Measurements from ENCODE around the gene UVSSA. TPM values are rescaled to one million over a fixed set of nuclear protein-coding genes. Genes with fewer than 3 reads are reported as not detected.
"Not testable (repeated sequence)": the region's sequence is repeated elsewhere in the genome, so short reads cannot be mapped to it uniquely, and the experiment has no call there.

UVSSA gene
- polyA plus RNA-seq, 4 donors = 4.9 to 23.8 (median 13.5) TPM

DNA sequence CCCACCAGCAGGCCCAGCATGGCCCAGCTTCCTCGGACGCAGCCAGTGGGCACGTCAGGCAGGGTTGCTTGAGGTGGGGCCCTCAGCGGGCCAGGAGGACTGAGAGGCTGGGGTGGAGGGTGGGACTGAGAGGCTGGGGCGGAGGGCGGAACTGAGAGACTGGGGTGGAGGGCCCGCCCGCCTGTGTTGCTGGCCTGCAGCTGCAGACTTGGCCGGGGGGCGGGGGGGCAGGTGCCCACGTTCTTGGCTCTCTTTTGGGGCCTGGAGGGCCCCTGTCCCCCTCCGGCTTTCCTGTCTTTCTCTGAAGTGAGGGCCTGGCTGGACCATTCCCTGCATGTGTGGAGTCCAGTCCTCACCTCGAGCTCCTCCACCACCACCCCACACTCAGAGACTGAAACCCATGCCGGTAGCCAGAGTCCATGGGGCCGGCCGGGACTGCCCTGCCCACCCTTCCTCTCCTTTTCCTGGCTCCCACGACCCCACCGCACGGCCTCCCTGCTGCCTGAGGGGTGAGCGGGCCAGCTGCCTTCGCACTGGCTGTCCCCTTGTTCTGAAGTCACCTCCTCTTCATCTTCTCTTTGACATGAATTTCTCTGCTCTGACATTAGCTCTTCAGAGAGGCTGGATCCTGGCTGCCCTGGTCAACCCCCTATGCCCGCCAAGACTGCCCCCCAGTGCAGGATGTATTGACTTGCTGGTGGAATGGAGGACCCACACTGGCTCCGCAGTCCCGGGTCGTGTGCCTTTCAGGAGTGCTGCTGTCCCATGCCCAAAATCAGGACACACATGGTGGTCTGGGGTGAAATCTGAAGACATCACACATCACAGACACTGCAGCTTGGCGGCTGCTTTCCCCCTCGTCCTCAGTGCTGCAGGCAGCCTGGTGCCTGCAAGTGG, 69.3 kb downstream of the UVSSA start:
- no peak for DNase-seq (ENCODE audit: low read depth in 4 of 4, low spot score in 2 of 4)

DNA sequence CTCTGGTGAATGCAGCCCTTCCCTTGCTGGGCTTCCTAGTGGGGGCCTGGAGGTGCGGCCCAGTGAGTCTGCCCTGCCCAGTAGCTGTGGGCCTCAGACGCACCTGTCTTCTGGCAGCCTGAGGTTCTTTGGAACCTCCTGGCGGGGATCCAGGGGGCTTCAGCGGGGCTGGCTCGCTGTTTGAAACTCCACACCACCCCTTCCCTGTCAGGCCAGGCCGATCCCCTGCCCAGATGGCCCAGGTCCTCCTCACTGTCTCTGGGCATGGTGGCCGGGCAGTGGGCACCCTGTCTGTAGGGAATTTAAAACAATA, 69.9 kb downstream of the UVSSA start:
- no peak for DNase-seq (ENCODE audit: low read depth in 4 of 4, low spot score in 2 of 4)

DNA sequence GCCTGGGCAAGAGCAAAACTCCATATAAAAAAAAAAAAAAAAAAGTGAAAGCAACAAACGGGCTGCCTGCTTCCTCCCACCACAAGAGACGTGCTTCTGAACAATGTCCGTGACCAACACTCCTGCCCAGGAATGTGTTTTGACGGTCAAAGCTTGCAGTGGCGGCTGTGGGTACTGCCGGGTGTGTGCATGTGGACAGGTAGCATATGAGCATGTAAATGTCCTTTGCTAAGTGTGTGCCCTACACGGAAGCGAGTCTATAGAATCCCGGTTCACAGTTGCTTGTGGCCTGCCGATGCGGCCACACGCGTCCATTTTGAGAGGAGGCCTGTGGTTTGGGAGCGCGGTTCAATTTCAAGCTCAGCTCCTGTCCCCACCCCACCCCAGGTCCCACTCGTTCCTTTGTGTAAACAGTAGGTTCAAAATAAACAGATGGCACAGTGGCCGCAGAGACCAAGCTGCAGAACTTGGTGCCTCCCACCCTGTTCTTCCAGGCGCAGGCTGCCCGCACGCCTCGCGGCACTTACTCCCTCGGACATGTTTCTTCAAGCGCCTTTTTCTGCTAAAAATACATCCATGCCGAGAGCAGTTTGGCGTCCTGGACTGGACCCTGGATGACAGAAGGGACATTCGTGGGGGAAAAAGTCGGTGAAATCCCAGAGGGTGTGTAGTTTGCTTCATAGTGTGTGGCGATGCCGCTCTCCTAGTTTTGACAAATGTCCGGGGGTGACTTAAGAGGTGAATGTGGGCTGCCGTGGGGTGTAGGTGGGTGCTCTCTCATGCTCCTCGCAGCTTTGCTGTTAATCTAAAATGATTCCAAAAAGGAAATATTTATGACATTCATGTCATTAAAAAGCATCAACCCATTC, 70.7 kb downstream of the UVSSA start:
- no peak for DNase-seq (ENCODE audit: low read depth in 4 of 4, low spot score in 2 of 4)

DNA sequence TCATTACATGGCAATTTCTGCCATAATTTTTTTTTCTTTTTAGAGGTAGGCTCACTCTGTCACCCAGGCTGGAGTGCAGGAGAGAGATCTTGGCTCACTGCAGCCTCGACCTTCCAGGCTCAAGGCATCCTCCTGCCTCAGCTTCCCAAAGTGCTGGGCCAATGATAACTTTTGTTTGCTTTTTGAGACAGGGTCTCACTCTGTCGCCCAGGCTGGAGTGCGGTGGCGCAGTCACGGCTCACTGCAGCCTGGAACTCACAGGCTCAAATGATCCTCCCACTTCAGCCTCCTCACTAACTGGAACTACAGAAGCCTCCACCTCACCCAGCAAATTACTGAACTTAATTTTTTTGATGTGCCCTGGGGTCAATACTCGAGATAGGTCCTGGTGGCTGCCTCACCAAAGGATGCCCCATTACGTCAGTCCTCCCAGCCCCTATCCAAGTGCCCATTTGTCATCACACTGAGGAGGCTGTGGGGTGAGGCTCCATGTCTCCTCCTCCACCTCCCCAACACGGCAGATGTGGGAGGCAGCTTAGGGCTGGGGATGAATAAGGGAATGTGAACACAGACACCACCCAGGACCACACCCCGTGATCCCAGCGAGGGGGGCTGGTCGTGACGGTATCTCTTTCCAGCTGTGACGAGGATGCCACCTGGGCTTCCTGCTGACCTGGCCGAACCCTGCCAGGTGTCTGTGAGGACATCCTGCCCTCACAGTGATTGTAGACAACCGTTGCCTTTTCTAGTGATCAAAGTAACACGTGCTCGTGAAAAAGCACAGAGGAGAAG, 71.7 kb downstream of the UVSSA start:
- DNase-seq (ENCODE audit: low read depth in 4 of 4, low spot score in 2 of 4) = no peak

DNA sequence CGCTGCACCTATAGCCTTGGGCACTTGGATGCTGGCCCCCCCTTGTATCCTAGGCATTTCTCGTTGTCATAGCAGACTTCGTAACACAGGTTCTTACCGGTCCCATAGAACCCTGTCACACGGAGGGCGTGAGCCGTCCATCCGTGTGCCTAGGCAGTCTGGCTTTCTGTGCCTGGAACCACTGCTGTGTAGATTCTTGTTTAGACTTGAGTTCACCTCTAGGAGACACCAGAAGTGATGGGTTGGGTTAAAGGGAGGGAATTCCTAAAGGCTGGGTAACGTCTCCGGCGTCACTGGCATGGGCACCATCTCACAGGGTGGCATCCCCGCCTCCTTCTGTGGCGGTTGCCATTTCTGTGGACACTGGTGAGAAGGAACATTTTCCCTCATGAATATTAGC, 72.7 kb downstream of the UVSSA start:
- DNase-seq (ENCODE audit: low read depth in 4 of 4, low spot score in 2 of 4) = no peak

DNA sequence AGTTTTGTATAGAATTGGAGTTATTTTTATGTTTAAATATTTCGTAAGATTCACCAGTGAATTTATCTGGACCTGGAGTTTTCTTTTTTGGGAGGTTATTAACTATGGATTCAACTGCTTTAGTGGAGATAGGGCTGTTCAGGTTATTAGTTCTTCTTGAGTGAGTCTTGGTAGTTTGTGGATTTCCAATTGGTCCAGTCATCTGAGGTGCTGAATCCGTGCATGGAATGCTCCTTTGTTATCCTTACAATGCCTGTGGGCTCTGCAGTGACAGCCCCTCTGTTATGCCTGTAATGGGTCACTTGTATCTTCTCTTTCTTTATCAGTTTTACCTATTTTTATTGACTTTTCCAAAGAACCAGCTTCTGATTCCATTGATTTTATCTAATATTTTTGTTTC, 74.6 kb downstream of the UVSSA start:
- DNase-seq (ENCODE audit: low read depth in 4 of 4, low spot score in 2 of 4) = no peak

DNA sequence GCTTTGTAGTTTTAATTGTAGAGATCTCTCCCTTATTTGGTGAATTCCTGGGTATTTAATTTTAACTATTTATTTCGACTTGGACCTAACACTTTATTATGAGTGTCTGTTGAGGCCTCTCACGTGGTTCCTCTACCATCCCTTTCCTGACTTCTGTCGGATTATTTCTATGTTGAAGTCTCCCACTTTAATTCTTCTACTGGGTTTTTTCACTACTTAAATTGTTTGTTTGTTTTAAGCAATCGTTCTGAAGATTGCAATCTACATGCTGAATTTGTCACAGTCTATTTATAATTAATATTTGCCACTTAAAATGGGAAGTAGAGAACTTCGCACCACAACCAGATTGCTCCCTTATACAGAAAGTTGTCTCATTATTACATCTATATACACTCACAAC, 80.0 kb downstream of the UVSSA start:
- no peak for DNase-seq (ENCODE audit: low read depth in 4 of 4, low spot score in 2 of 4)

DNA sequence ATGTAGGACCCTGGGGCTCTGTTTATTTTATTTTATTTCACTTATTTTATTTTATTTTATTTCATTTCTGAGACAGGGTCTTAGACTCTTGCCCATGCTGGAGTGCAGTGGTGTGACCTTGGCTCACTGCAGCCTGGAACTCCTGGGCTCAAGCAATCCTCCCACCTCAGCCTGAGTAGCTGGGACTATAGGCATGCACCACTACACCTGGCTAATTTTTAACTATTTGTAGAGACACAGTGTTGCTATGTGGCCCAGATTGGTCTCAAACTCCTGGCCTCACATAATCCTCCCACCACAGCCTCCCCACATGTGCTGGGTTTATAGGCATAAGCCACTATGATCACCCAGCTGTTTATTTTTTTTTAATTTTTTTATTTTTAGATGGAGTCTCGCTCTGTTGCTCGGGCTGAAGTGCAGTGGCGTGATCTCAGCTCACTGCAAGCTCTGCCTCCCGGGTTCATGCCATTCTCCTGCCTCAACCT, 96.7 kb downstream of the UVSSA start:
- DNase-seq (ENCODE audit: low read depth in 4 of 4, low spot score in 2 of 4) = not testable (repeated sequence)

Other genes starting within 250 kb of the UVSSA start
- gene RNF212, start 233.6 kb upstream of the UVSSA start, polyA plus RNA-seq (ENCODE audit: insufficient read length in 4 of 4) = 10 to 100 TPM; 13.2 to 23.5 (median 17.0) TPM
- 10 to 100 TPM; 10.3 to 15.1 (median 13.7) TPM for gene SPON2, start 174.6 kb upstream of the UVSSA start, polyA plus RNA-seq (ENCODE audit: insufficient read length in 4 of 4)
- gene CTBP1, start 98.1 kb upstream of the UVSSA start, polyA plus RNA-seq (ENCODE audit: insufficient read length in 4 of 4) = 100 to 1,000 TPM; 106 to 172 (median 164) TPM
- gene MAEA, start 57.3 kb upstream of the UVSSA start, polyA plus RNA-seq (ENCODE audit: insufficient read length in 4 of 4) = 10 to 100 TPM; 58.6 to 83.3 (median 79.0) TPM
- not detected for gene NKX1-1, start 59.2 kb downstream of the UVSSA start, polyA plus RNA-seq (ENCODE audit: insufficient read length in 4 of 4)